Stimulated activated CD8-positive, alpha-beta memory T cell treated with anti-CD3 and anti-CD28 coated beads, Interleukin-2, amount 100 ng/mL, for 48 hours (primary cell): ENCODE data around the gene PCNA.

ENCODE experiments used
- DNase-seq, 2 donors: peaks; one replicate each; pipeline ENCODE4 v3.0.0-alpha.2; 2020; ENCODE audit warnings: low read depth in 2 of 2

PCNA gene

DNA sequence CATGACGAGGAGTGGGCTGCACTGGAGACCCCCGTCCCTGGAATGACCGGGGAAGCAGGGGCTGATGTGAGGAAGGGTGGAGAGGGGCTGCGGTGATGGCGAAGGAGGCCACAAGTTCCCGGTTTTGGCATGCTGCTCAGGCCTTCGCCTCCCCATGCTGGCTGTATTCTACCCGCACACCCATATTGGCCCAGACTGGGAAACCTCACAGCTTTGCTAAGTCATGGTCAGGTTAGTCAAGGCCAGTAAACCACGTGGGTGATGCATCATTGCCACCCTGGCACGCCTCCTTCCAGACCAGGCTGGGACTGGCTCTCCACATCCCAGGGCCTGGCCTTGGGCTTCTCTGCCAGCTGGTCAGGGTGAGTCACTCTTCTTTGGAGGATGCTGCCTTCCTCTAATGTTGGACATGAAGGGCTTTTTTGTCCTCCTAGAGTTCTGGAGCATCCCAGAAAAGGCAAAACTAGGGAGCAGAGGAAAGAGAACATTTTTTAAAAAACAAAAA lies 53.8 kb downstream of the PCNA start:
- no peak for DNase-seq

DNA sequence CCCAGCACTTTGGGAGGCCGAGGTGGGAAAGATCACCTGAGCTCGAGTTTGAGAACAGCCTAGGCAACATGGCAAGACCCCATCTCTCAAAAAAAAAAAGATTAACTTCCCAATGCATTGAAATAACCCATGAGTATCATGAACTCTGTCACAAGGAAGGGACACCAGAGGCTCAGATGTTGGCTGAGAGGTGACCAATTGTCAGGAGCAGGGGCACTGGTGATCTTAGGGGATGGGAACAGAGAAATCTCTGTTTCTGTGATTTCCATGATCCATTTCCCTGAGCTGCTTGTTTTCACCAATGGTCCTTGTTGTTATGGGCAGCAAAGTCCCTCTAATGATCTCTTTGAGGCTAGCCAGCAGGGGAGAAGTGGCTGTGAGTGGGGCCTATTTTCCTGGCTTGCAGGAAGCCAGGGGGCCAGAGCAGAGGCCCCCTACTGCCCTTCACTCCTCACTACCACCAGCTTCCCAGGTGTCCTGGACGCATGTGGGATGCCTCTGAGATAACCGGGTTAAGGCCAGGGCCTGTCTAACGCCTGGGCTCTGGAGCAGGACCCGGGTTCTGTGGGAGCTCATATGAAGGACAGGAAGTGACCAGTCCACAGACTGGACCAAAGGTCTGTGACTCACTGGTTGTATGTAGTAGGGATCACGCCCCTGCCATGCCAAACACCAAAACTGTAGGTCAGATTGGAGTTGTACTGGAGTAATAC lies 54.4 kb downstream of the PCNA start:
- DNase-seq, result no peak
